Fibroblast of skin of abdomen (primary cell): ENCODE results near the gene PLEKHG4B.
"Not testable (repeated sequence)": the region's sequence is repeated elsewhere in the genome, so short reads cannot be mapped to it uniquely, and the experiment has no call there.

Experiments
- DNase-seq: peaks from one replicate; pipeline ENCODE4 v3.0.0-alpha.2; 2013

PLEKHG4B gene

DNA sequence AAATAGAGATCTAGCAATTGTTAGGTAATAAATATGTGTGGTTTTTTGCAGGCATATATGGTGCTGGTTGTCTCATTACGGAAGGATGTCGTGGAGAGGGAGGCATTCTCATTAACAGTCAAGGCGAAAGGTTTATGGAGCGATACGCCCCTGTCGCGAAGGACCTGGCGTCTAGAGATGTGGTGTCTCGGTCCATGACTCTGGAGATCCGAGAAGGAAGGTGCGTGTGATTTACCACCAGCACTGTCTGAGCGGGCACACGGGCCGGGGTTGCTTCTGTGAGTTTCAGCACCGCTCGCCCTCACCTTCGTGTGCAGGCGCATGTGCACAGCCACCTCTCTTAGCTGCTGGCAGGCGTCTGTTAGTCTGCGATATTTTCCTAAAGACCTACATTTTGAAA lies 141.5 kb downstream of the PLEKHG4B start:
- not testable (repeated sequence) for DNase-seq

DNA sequence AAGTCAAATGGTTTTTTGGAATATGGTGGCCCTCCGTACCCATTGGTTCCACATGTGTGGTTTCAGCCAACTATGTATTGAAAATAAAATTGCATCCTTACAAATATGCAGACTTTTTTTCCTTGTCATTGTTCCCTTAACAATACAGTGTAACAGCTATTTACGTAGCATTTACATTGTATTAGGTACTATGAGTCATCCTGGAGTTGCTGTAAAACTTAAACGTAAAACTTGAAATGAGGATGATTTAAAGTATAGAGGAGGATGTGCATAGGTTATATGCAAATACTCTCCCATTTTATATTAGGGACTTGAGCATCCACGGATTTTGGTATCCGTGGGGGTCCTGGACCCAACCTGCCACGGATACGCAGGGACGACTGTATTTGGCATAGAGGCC lies 142.5 kb downstream of the PLEKHG4B start:
- DNase-seq, result no peak

- not testable (repeated sequence) for DNase-seq
Measured at GRCh38 chr5:235527-235926, 143.6 kb downstream of the PLEKHG4B start.

- not testable (repeated sequence) for DNase-seq
Measured at GRCh38 chr5:237931-238330, 146.0 kb downstream of the PLEKHG4B start.
